Testis (tissue), 3 donors: ENCODE data around the gene CCDC154. TPM values are rescaled to one million over a fixed set of nuclear protein-coding genes. Genes with fewer than 3 reads are reported as not detected.

Source experiments
- DNase-seq: peaks from one replicate; pipeline ENCODE4 v3.0.0-alpha.2; 2019
- H3K27ac ChIP-seq, 2 donors: fragments of 200-600 bp; sonication (generic); one replicate each; pipeline ENCODE4 v1.5.1; 2019
- H3K27me3 ChIP-seq: fragments of 200-600 bp; sonication (generic); one replicate; pipeline ENCODE4 v1.5.1; 2019
- H3K36me3 ChIP-seq: fragments of 200-600 bp; sonication (generic); one replicate; pipeline ENCODE4 v1.5.1; 2017; ENCODE audit warnings: low read depth; ENCODE audit errors: missing control alignments
- H3K4me1 ChIP-seq: fragments of 200-600 bp; sonication (generic); one replicate; pipeline ENCODE4 v1.5.1; 2019
- H3K4me3 ChIP-seq, 2 donors: fragments of 200-600 bp; sonication (generic); one replicate each; pipeline ENCODE4 v1.5.1; 2017 to 2019
- H3K9me3 ChIP-seq: fragments of 200-600 bp; sonication (generic); one replicate; pipeline ENCODE4 v1.5.1; 2017
- CTCF ChIP-seq, 3 experiments: fragments of 450-650 bp in 2 of 3; fragments of 200-600 bp in 1 of 3; sonication (generic) in 1 of 3; IDR thresholded peaks; one replicate each; pipeline ENCODE4 v1.5.1; 2016 to 2019; ENCODE audit warnings: antibody characterized with exemption in 3 of 3, mild to moderate bottlenecking in 2 of 3, moderate library complexity in 1 of 3
- POLR2A ChIP-seq: fragments of 450-650 bp; IDR thresholded peaks from one replicate; pipeline ENCODE4 v1.6.1; 2017; ENCODE audit warnings: antibody characterized with exemption, mild to moderate bottlenecking, moderate library complexity
- WGBS, 2 donors: methylation state at CpG; one replicate each; pipeline ENCODE4 v1.1.5; 2018; 5-methylcytosine and 5-hydroxymethylcytosine counted together
- intact Hi-C: fragments of 100-400 bp; cut with DNase I; formaldehyde crosslinking; loops from one replicate; pipeline ENCODE4 v1.15.1; 2023; ENCODE audit warnings: low total_unique reads
- polyA plus RNA-seq: library from polyadenylated mRNA; stranded (reverse); fragments of 350-450 nt; fragmentation: Illumina TruSeq; extraction: RNeasy Lipid Tissue Mini Kit (QIAGEN cat#74804); gene quantifications from one replicate; pipeline ENCODE4 v1.2.3, GENCODE V29; 2014; ENCODE audit warnings: low read depth, low replicate concordance; ENCODE audit not compliant: insufficient read depth
- total RNA-seq, 2 donors: library from RNA; depleted of rRNA; stranded (reverse); fragments of >200 nt; gene quantifications; one replicate each; pipeline ENCODE4 v1.2.3, GENCODE V29; 2016

CCDC154 gene
- total and polyA plus RNA-seq, 3 donors from 2014 or later = 7.6 to 18.0 (median 14.8) TPM

- no peak for DNase-seq
- no peak overlapping the region for H3K4me3 ChIP-seq
- intact Hi-C loops = no loop called here
- WGBS, 2 donors = 94% methylated on average over 17 to 20 of the region's 26 CpGs
- no peak overlapping the region for H3K27ac ChIP-seq
- H3K36me3 ChIP-seq = no peaks in the 10 kb centered on the region
- H3K9me3 ChIP-seq = no peaks in the 10 kb centered on the region
- TF ChIP-seq POLR2A (no peak), CTCF (IDR thresholded peaks at IDR 0.05) (no peak)
- no peaks in the 10 kb centered on the region for H3K4me1 ChIP-seq
- no peaks in the 10 kb centered on the region for H3K27me3 ChIP-seq
Observed at GRCh38 chr16:1458336-1458976, 14.1 kb upstream of the CCDC154 start.

DNA sequence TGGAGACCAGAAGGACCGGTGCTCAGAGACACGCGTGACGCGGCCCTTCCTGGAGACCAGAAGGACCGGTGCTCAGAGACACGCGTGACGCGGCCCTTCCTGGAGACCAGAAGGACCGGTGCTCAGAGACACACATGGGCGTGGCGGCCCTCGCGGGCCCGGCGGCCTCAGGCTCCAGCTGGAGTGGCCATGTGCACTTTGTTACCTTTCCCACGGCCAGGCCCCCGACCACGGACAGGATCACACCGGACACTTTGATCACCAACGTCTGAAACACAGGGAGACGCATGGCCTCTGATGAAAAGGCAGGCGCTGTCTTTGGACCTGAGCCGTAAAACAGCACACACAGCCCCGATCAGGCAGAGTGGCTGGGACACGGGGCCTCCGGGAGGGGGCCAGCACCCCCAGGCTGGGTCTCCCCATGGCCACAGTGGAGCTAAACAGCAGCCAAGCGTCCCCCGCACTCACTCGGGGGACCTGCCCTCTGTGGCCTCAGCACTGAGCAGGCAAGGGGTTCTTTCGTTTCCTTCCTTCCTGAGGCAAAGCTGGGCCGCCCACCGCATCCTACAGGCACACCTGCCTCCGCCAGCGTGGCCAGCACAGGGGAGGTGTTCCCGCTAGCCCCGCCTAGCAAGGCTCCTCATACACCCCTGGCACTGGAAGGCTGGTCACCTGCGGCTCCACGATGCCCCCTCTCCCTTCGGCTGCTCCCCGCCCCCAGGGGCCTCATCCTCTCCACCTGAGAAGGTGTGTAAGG, 13.3 kb upstream of the CCDC154 start:
- H3K4me1 ChIP-seq = no peaks in the 10 kb centered on the region
- TF ChIP-seq CTCF (IDR thresholded peaks at IDR 0.05) (no peak), POLR2A (no peak)
- no peaks in the 10 kb centered on the region for H3K9me3 ChIP-seq
- H3K36me3 ChIP-seq = no peaks in the 10 kb centered on the region
- H3K4me3 ChIP-seq = no peak overlapping the region
- no peaks in the 10 kb centered on the region for H3K27me3 ChIP-seq
- 92 to 93% methylated on average over 8 to 42 of the region's 42 CpGs for WGBS, 2 donors
- no peak overlapping the region for H3K27ac ChIP-seq
- intact Hi-C loops = no loop called here
- no peak for DNase-seq

DNA sequence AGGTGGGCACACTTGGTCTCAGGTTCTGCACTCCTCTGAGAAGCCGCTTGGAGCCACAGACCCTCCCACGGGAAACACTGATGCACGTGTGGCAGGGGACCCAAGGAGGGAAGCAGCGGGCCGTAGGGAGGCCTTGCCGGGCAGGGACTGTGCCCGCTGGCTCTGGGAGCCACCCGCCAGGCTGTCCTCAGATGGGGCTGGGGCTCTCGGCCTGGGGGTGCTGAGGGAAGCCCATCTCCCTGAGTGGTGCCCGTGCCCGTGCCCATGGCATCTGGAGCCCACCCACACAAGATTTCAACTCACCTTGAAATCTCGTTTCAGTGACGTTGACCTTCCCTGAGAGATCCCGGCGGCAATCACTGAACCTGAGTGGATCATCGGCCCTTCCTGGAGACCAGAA, 12.6 kb upstream of the CCDC154 start:
- intact Hi-C loops = no loop called here
- DNase-seq = no peak
- no peak overlapping the region for H3K27ac ChIP-seq
- no peaks in the 10 kb centered on the region for H3K27me3 ChIP-seq
- no peaks in the 10 kb centered on the region for H3K36me3 ChIP-seq
- H3K4me3 ChIP-seq = no peak overlapping the region
- TF ChIP-seq CTCF (IDR thresholded peaks at IDR 0.05) = no peak
- no peak for TF ChIP-seq POLR2A
- WGBS, 2 donors = 88 to 97% methylated on average over 10 to 16 of the region's 16 CpGs
- no peaks in the 10 kb centered on the region for H3K9me3 ChIP-seq
- H3K4me1 ChIP-seq = no peaks in the 10 kb centered on the region

- no peaks in the 10 kb centered on the region for H3K36me3 ChIP-seq
- no peak for TF ChIP-seq CTCF (IDR thresholded peaks at IDR 0.05)
- no peak for TF ChIP-seq POLR2A
- intact Hi-C loops = no loop called here
- no peak overlapping the region for H3K4me3 ChIP-seq
- WGBS, 2 donors = 87 to 94% methylated on average over 17 to 34 of the region's 41 CpGs
- H3K9me3 ChIP-seq = no peaks in the 10 kb centered on the region
- no peaks in the 10 kb centered on the region for H3K27me3 ChIP-seq
- no peaks in the 10 kb centered on the region for H3K4me1 ChIP-seq
- H3K27ac ChIP-seq = no peak overlapping the region
- no peak for DNase-seq
Observed at GRCh38 chr16:1455190-1456171, 11.1 kb upstream of the CCDC154 start.
